SK-N-MC (cell line): ENCODE results near the gene PGM5.

Source experiments
- EZH2 ChIP-seq: fragments of 200-600 bp; sonication (generic); IDR thresholded peaks from one replicate; pipeline ENCODE4 v1.6.1; 2017; ENCODE audit warnings: antibody characterized with exemption
- FOXP2 ChIP-seq: optimal IDR thresholded peaks from 2 replicates; pipeline ENCODE3; 2011; ENCODE audit warnings: mild to moderate bottlenecking, moderate library complexity; ENCODE audit not compliant: insufficient read depth; ENCODE audit errors: extremely low read length, control extremely low read depth
- POLR2AphosphoS5 ChIP-seq: IDR thresholded peaks from 2 replicates; pipeline ENCODE4 v1.6.1; 2012; ENCODE audit warnings: mild to moderate bottlenecking, low read depth, low read length, borderline replicate concordance

- TF ChIP-seq EZH2, result no peak
- no peak for TF ChIP-seq POLR2AphosphoS5
- no peak for TF ChIP-seq FOXP2
Observed at GRCh38 chr9:68428481-68428880, 72.1 kb downstream of the PGM5 start.
